ENCODE measurements around the gene HDAC10.

HDAC10 gene

DNA sequence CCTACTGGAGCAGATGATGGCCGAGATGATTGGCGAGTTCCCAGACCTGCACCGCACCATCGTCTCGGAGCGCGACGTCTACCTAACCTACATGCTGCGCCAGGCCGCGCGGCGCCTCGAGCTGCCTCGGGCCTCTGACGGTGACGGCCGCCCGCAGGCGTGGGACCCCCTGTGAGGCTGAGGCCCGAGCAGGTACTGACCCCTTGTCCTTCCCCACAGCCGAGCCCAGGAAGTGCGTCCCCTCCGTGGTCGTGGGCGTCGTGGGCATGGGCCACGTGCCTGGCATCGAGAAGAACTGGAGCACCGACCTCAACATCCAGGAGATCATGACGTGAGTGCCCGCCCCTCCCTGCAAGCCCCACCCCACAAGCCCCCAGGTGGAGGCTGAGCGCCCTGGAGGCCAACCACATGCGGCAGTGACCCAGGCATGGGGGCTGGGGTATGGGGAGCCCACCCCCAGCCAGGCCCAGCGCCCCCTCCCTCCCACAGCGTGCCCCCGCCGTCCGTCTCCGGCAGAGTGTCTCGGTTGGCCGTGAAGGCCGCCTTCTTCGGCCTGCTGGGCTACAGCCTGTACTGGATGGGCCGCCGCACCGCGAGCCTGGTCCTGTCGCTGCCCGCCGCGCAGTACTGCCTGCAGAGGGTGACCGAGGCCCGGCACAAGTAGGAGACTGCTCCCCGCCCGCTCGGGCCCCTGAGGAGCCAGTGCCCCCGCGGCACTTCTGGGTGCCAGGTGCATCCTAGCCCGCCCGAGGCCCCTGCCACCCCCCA is 53.0 kb downstream of the HDAC10 start:
- no peak for DNase-seq

DNA sequence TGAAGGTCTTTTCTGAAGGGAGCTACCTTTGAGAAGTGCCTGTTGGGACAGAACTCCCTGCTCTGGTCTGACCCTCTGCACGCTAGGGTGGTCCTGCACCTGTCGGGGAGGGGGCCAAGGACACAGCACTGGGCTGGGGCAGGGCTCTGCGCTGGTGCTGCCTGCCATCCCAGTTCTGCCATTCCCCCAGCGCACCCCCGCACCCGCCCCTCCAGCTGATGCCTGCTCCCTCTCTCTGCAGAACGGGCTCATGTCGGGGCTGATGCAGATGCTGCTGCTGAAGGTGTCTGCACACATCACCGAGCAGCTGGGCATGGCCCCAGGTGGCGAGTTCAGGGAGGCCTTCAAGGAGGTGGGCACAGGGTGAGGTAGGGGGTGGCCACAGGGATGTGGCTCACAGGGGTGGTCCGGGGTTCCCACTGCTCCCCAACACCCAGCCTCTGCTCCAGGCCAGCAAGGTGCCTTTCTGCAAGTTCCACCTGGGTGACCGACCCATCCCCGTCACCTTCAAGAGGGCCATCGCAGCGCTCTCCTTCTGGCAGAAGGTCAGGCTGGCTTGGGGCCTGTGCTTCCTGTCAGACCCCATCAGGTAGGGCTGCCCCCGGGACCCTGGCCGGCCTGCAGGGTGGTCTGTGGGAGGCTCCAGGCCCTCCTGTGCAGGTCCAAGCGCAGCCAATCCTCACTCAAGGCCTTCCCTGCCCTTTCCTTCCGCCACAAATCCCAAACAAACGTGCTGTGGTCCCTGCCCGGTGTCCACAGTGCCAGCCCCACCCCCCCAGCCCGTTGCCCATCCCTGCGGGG is 53.9 kb downstream of the HDAC10 start:
- no peak for DNase-seq

DNA sequence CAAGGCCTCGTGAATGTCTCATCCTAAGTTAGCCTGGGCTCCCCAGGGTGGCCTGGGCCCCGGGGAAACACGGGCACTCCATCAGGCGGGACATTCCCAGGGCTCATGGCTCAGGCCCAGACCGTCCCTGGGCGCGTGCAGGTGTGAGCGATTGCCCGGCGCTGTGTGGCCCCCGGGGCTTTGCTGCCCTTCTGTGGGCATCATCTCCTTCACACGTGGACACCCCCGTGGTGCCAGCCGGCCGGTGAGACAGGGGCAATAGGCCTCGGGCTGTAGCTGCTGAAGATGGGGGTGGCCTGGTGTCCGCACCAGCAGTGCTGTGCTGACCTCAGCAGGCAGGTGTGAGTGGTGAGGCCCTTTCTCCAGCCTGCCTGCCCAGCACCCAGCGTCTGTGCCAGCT is 54.8 kb downstream of the HDAC10 start:
- no peak for DNase-seq

Measured in stimulated activated CD4-positive, alpha-beta T cell treated with anti-CD3 and anti-CD28 coated beads, Interleukin-1b, Interleukin-23, amount 100 ng/mL, for 48 hours (primary cell).